Muscle layer of colon (tissue), 2 donors: Measurements from ENCODE around the gene SLC4A1AP.
"Not testable (repeated sequence)": the region's sequence is repeated elsewhere in the genome, so short reads cannot be mapped to it uniquely, and the experiment has no call there.

Experiments used
- H3K27ac ChIP-seq: one replicate; pipeline ENCODE4 v1.7.0; 2013; ENCODE audit warnings: low read depth, mild to moderate bottlenecking, low read length, moderate library complexity
- H3K27me3 ChIP-seq, 2 donors: one replicate each; pipeline ENCODE4 v1.7.0; 2013; ENCODE audit warnings: low read length in 2 of 2, mild to moderate bottlenecking in 2 of 2; ENCODE audit not compliant: insufficient read depth in 2 of 2, control insufficient read depth in 1 of 2
- H3K36me3 ChIP-seq: one replicate; pipeline ENCODE4 v1.7.0; 2013; ENCODE audit warnings: mild to moderate bottlenecking, low read length; ENCODE audit not compliant: insufficient read depth
- H3K4me1 ChIP-seq: one replicate; pipeline ENCODE4 v1.7.0; 2013; ENCODE audit warnings: mild to moderate bottlenecking, low read length; ENCODE audit not compliant: insufficient read depth
- H3K4me3 ChIP-seq, 2 donors: one replicate each; pipeline ENCODE4 v1.7.0; 2013; ENCODE audit warnings: low read length in 2 of 2, low read depth in 1 of 2, mild to moderate bottlenecking in 1 of 2, moderate library complexity in 1 of 2
- H3K9ac ChIP-seq: one replicate; pipeline ENCODE4 v1.7.0; 2013; ENCODE audit warnings: low read length
- H3K9me3 ChIP-seq: one replicate; pipeline ENCODE4 v1.7.0; 2013; ENCODE audit warnings: mild to moderate bottlenecking, low read length
- donor health status: abdominal sarcoma.
- donor health status: Adenocarcinoma of cecum.

Gene SLC4A1AP

GRCh38 chr2:27663285-27664153, at the start of gene SLC4A1AP, which contains the start of gene SUPT7L:
TSS of gene SLC4A1AP (plus strand) at chr2:27663889. CDS start at chr2:27663915, 26 bp downstream.
TSS of gene SUPT7L (minus strand) at chr2:27663614. CDS start at chr2:27662192, 1,422 bp downstream.
- H3K27ac ChIP-seq = peak within 1 kb of the TSS; percentile 92
- no peaks in the 10 kb centered on the region for H3K27me3 ChIP-seq
- no peaks in the 10 kb centered on the region for H3K9me3 ChIP-seq
- H3K4me1 ChIP-seq = peaks cover 23% of the 10 kb centered on the region
- H3K9ac ChIP-seq = peak within 1 kb of the TSS; percentile 93
- H3K4me3 ChIP-seq = peak within 1 kb of the TSS; percentile 99
- peaks cover 30% of the 10 kb centered on the region for H3K36me3 ChIP-seq

- Histone ChIP-seq H3K9me3 (no peaks in the 10 kb centered on the region), H3K27ac (no peak overlapping the region), H3K4me1 (no peaks in the 10 kb centered on the region), H3K36me3 (peaks cover 42% of the 10 kb centered on the region), H3K9ac (no peak overlapping the region), H3K27me3 (no peaks in the 10 kb centered on the region), H3K4me3 (no peak overlapping the region)
Observed at GRCh38 chr2:27613985-27614384, 49.7 kb upstream of the SLC4A1AP start.

DNA sequence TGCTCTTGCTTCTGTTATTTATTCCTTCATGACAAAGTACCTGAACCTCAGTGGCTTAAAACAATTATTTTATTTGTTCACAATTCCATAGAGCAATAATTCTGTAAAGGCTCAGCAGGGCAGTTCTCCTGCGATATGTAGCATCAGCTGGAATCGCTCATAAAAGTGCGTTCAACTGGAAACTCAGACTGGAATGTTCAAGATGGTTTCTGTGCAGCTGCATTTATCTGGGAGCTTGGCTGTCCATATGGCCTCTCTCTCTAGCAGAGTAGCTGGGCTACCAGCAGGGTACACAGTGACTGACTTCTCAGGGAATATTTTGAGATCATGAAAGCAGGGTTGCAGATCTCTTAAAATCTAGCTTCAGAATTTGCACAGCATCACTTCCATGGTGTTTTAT, 48.4 kb upstream of the SLC4A1AP start:
- Histone ChIP-seq H3K27me3 (no peaks in the 10 kb centered on the region), H3K27ac (no peak overlapping the region), H3K36me3 (peaks cover 44% of the 10 kb centered on the region), H3K9me3 (no peaks in the 10 kb centered on the region), H3K4me1 (no peaks in the 10 kb centered on the region), H3K9ac (no peak overlapping the region), H3K4me3 (no peak overlapping the region)

GRCh38 chr2:27621524-27621923, 42.2 kb upstream of the SLC4A1AP start:
- H3K4me3 ChIP-seq = no peak overlapping the region
- no peaks in the 10 kb centered on the region for H3K4me1 ChIP-seq
- no peaks in the 10 kb centered on the region for H3K9me3 ChIP-seq
- no peaks in the 10 kb centered on the region for H3K27me3 ChIP-seq
- H3K27ac ChIP-seq = no peak overlapping the region
- H3K9ac ChIP-seq = no peak overlapping the region
- peaks cover 59% of the 10 kb centered on the region for H3K36me3 ChIP-seq

- Histone ChIP-seq H3K27ac (no peak overlapping the region), H3K4me1 (peaks cover 4% of the 10 kb centered on the region), H3K4me3 (no peak overlapping the region), H3K36me3 (peaks cover 48% of the 10 kb centered on the region), H3K9me3 (no peaks in the 10 kb centered on the region), H3K27me3 (no peaks in the 10 kb centered on the region), H3K9ac (no peak overlapping the region)
Observed at GRCh38 chr2:27622921-27623384, 40.7 kb upstream of the SLC4A1AP start.

DNA sequence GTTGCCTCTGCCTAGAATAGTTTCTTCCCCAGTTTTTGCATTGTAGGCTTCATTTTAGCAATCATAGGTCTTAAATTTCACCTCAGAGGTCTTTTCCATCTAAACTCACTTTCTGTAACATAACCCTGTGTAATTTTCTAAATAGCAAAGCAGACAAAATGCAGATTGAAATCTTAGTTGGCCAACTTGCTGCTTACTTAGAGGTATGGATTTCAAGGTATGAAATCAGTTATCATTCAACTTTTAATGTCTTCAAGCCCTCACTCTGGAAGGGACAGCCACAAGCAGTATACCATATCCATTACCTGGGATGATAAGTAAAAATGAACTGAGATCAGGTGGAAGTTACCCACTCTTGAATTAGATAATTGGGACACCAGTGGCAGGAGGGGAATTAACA, 38.7 kb upstream of the SLC4A1AP start:
- H3K27me3 ChIP-seq = no peaks in the 10 kb centered on the region
- peaks cover 44% of the 10 kb centered on the region for H3K36me3 ChIP-seq
- no peak overlapping the region for H3K27ac ChIP-seq

DNA sequence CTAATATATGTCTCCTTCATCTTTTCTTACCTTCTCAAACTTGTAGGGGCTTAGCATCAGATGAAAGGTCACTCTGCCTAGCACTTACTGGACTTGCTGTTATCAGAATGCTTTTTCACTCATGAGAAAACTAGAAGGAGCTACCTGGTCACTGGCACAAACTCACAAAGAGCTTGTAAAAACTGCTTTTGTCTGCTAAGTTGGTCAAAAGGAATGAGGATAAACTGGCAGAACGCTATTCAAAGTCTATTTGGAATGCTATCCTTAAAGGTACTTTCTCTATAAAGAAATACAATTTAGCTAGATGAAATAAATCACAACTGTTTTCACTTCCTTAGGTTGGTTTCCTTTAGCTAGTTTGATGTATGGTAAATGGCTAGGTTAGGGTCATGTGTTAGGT, 37.4 kb upstream of the SLC4A1AP start:
- Histone ChIP-seq H3K36me3 (peaks cover 32% of the 10 kb centered on the region), H3K4me1 (peaks cover 12% of the 10 kb centered on the region)
- H3K4me3 ChIP-seq, H3K9me3 ChIP-seq, H3K27me3 ChIP-seq, H3K27ac ChIP-seq, H3K9ac ChIP-seq: not testable (repeated sequence)

More for the DNA sequence above, 38.7 kb upstream of the SLC4A1AP start:
- Histone ChIP-seq H3K4me1 (peaks cover 12% of the 10 kb centered on the region), H3K4me3 (no peak overlapping the region), H3K9me3 (no peaks in the 10 kb centered on the region), H3K9ac (no peak overlapping the region)

DNA sequence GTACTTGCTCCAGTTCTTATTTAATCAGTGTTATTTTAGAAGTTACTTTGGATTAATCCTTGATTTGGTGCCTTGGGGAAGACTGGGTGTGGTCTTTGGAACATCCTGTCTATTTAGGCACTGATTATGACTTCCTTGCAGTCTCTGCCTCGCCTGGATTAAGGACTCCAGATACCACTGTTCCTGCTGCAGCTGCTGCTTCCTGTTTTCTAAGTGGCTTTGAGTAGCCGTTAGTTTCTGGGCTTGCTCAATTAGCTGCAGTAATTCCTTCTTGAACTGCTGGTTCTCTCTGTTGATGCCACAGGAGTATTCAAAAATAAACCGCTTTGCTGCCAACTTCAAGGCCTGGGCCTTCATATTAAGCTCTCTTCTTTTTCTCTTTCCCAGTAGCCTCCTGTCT, 36.8 kb upstream of the SLC4A1AP start:
- H3K4me3 ChIP-seq, H3K27ac ChIP-seq: not testable (repeated sequence)

DNA sequence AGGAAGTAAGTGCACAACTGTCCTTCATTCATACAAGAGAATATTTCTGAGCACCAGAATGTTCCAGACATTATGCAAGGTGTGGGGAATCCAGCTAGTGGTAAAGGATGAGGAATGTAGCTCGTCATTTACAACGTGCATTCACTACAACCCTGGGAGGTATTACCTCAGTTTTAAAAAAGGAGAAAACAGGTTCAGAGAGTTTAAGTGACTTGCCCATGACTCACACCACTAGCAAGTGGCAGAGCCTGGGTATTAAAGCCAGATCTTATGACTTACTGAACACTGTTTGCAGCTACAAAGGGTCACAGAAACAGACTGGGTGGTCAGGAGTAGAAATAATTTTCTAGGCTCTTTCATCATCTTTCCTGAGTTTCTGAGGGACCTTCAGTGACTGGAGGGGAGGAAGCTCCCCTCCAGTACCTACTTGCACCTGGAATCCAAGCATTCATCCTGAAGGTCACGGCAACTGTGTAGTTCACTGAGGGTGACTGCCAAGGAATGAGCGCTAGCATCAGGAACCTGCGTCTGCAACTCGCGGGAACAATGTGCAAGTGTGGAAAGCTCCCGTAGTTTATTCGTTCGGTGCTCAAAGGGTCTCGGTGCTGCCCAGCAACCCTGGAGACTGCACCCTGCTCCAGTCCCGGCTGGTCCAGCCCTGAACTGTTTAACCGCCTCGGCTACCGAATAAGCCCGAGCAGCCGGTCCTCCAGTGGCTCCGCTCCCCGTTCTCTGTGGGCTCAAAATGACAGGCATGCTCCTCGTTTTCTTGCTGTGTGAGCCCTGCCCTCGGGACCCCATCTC, 35.5 kb upstream of the SLC4A1AP start:
- Histone ChIP-seq H3K4me1 (peaks cover 12% of the 10 kb centered on the region), H3K9me3 (no peaks in the 10 kb centered on the region), H3K27ac (peak overlapping the region; percentile 12), H3K36me3 (peaks cover 26% of the 10 kb centered on the region), H3K4me3 (peak overlapping the region; percentile 60 to 99), H3K9ac (peak overlapping the region; percentile 82), H3K27me3 (no peaks in the 10 kb centered on the region)

More for the DNA sequence above, 36.8 kb upstream of the SLC4A1AP start:
- Histone ChIP-seq H3K36me3 (peaks cover 29% of the 10 kb centered on the region), H3K4me1 (peaks cover 12% of the 10 kb centered on the region)
- H3K9me3 ChIP-seq, H3K9ac ChIP-seq, H3K27me3 ChIP-seq: not testable (repeated sequence)

DNA sequence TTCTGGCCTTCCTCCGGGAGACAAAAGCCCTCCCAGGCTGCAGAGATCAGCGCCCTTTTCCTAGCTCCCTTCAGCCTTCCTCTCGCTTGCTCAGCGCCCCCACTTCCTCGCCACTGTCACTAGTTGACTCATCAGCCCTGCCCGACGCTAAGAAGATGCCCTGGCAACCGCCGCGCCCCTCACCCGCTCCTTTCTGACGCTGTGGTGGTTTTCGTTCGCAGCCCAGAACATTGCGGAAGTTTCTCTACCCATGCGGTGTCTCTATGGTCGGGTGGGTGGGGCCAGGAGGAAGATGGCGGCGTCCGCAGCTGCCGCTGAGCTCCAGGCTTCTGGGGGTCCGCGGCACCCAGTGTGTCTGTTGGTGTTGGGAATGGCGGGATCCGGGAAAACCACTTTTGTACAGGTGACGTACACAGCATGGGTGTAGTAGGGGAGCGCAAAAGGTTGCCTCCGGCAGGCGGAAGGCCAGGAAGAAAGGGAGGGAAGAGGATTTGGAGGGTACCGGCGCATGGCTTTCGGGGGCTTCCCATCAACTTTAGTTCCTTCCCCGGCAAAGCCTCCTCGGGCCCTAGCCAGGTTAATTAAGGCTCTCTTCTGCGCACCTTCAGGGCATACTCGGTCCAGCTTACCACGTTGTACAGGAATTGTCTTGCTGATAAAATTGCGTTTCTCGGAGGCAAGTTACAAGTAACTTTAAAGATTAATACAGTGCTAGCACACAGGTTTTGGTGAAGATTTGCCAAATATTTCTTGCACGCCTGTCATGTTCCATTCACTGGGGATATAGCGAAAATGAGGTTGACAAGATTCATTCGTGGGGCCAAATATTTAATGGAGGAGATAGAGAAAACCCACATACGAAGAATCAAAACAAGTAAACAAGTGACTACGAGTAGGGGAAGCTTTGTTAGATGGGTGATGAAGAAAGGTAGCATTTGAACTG, 34.7 kb upstream of the SLC4A1AP start, which contains the start of the genes CCDC121 and GPN1:
Gene CCDC121 (minus strand): TSS at position 246 of the 943 bp plus-strand sequence. CDS start 1,213 bp downstream, outside the sequence.
Gene GPN1 (plus strand): TSS at position 284 of the 943 bp plus-strand sequence. CDS start 9 bp downstream, at position 293.
- peaks cover 18% of the 10 kb centered on the region for H3K36me3 ChIP-seq
- H3K9me3 ChIP-seq = no peaks in the 10 kb centered on the region
- H3K4me3 ChIP-seq = peak within 1 kb of the TSS; percentile 60 to 99
- no peaks in the 10 kb centered on the region for H3K27me3 ChIP-seq
- H3K27ac ChIP-seq = peak within 1 kb of the TSS; percentile 12
- peak within 1 kb of the TSS; percentile 82 for H3K9ac ChIP-seq
- peaks cover 12% of the 10 kb centered on the region for H3K4me1 ChIP-seq
